NT2/D1 (cell line): ENCODE data around the gene NRG2.

Source experiments
- SUZ12 ChIP-seq: IDR thresholded peaks from 2 replicates; pipeline ENCODE4 v1.6.1; 2011; ENCODE audit not compliant: insufficient read length, insufficient read depth; ENCODE audit errors: extremely low read depth
- YY1 ChIP-seq: IDR thresholded peaks from 2 replicates; pipeline ENCODE4 v1.6.1; 2011; ENCODE audit not compliant: insufficient read length, insufficient read depth

DNA sequence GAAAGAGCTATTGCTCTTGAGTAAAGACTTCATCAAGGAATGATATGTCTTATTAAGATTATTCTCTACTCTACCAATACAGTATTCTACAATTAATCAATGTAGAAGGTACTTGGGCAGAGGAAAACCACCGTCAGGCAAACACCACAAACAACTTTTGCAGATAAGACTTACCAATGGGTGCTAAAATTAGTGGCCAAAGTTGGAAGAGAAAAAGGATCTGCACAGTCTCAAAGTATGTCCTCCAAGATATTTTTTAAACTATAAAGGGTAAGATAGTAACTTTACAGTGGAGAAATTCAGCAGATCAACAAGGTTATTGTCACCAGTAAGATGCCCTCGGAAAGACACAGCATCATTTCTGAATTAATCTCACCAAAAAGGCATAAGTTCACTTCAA lies 38.9 kb downstream of the NRG2 start:
- TF ChIP-seq YY1 (no peak), SUZ12 (no peak)
